DND-41 (cell line): ENCODE data around the gene TCIRG1.

Experiments used
- ATAC-seq: fragments of 200-7000 bp; cut with Tn5 transposase; 3 replicates; pipeline ENCODE4 v1.9.1; 2021; ENCODE audit warnings: low read depth; ENCODE audit not compliant: insufficient read depth
- DNase-seq: peaks from one replicate; pipeline ENCODE4 v3.0.0-alpha.2; 2020
- H2AFZ ChIP-seq: 2 replicates; pipeline ENCODE4 v1.6.0; 2012; ENCODE audit warnings: low read depth, low read length
- H3K27ac ChIP-seq: 2 replicates; pipeline ENCODE4 v1.5.1; 2012; ENCODE audit warnings: low read length, inconsistent platforms
- H3K27me3 ChIP-seq: fragments of 200-600 bp; sonication (generic); 2 replicates; pipeline ENCODE4 v1.6.0; 2012; ENCODE audit warnings: low read length, mild to moderate bottlenecking, inconsistent platforms; ENCODE audit not compliant: insufficient read depth, poor library complexity
- H3K36me3 ChIP-seq: 2 replicates; pipeline ENCODE4 v1.5.1; 2012; ENCODE audit warnings: low read length, inconsistent platforms; ENCODE audit not compliant: insufficient read depth
- H3K4me1 ChIP-seq: 2 replicates; pipeline ENCODE4 v1.5.1; 2012; ENCODE audit warnings: mild to moderate bottlenecking, low read length; ENCODE audit not compliant: insufficient read depth
- H3K4me2 ChIP-seq: 2 replicates; pipeline ENCODE4 v1.6.0; 2012; ENCODE audit warnings: mild to moderate bottlenecking, moderate library complexity, low read length, inconsistent platforms; ENCODE audit not compliant: insufficient read depth
- H3K4me3 ChIP-seq, 2 experiments: fragments of 200-600 bp in 1 of 2; shearing (Covaris generic) in 1 of 2; 2 replicates each; pipeline ENCODE4 v1.5.1; 2012 to 2016; ENCODE audit warnings: inconsistent platforms in 2 of 2, low read length in 2 of 2, mild to moderate bottlenecking in 2 of 2, low read depth in 1 of 2, moderate library complexity in 1 of 2
- H3K79me2 ChIP-seq: 2 replicates; pipeline ENCODE4 v1.6.0; 2012; ENCODE audit warnings: low read length, inconsistent platforms; ENCODE audit not compliant: insufficient read depth
- H3K9ac ChIP-seq: 2 replicates; pipeline ENCODE4 v1.6.0; 2012; ENCODE audit warnings: low read depth, mild to moderate bottlenecking, inconsistent platforms, low read length, moderate library complexity
- H3K9me3 ChIP-seq: 2 replicates; pipeline ENCODE4 v1.5.1; 2012; ENCODE audit warnings: low read length, moderate library complexity, mild to moderate bottlenecking, inconsistent platforms; ENCODE audit not compliant: insufficient read depth, severe bottlenecking
- H4K20me1 ChIP-seq: 2 replicates; pipeline ENCODE4 v1.6.0; 2012; ENCODE audit warnings: low read length; ENCODE audit not compliant: insufficient read depth
- CTCF ChIP-seq: IDR thresholded peaks from 2 replicates; pipeline ENCODE4 v1.5.1; 2012; ENCODE audit warnings: borderline replicate concordance, low read length, moderate library complexity, mild to moderate bottlenecking; ENCODE audit not compliant: poor library complexity, severe bottlenecking; ENCODE audit errors: extremely low read depth
- EZH2 ChIP-seq: IDR thresholded peaks from 3 replicates; pipeline ENCODE4 v1.6.1; 2012; ENCODE audit warnings: borderline replicate concordance, low read depth, mild to moderate bottlenecking, moderate library complexity, low read length, inconsistent platforms; ENCODE audit not compliant: severe bottlenecking

Gene TCIRG1

DNA sequence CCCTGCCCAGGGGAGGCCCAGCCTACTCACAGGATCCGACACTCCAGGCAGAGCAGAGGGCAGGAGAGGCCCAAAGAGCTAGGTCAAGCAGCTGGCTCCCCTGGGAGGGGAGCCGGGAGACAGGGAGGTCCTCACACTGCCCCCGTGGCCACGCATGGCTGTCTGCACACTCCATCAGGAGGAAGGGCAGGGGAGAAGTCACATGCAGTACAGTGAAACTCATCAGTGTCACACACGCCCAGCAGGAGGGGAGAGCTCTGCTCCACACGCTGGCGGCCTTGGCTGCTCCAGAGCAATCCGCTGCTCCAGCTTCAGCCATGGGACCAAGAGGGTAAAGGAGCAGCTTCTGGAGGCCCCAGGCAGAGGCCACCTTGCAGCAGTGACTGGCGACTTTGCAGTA lies 14.3 kb downstream of the TCIRG1 start:
- Histone ChIP-seq H3K27me3 (no peaks in the 10 kb centered on the region), H3K4me2 (no peak overlapping the region), H4K20me1 (0 out of 2 replicates have a peak, but pooled peaks cover 2% of the 10 kb centered on the region), H2AFZ (no peak overlapping the region), H3K36me3 (peaks cover 4% of the 10 kb centered on the region; the same call in 1 of the 2 replicates), H3K9ac (no peak overlapping the region), H3K4me1 (no peaks in the 10 kb centered on the region), H3K27ac (no peak overlapping the region), H3K79me2 (no peaks in the 10 kb centered on the region), H3K4me3 (no peak overlapping the region), H3K9me3 (no peaks in the 10 kb centered on the region)
- ATAC-seq (no peak), DNase-seq (no peak)
- no peak for TF ChIP-seq EZH2
- TF ChIP-seq CTCF = no peak

- no peak overlapping the region for H2AFZ ChIP-seq
- no peaks in the 10 kb centered on the region for H3K79me2 ChIP-seq
- no peaks in the 10 kb centered on the region for H3K4me1 ChIP-seq
- no peak overlapping the region for H3K4me3 ChIP-seq
- 0 out of 2 replicates have a peak, but pooled peaks cover 2% of the 10 kb centered on the region for H4K20me1 ChIP-seq
- no peak overlapping the region for H3K4me2 ChIP-seq
- H3K9ac ChIP-seq = no peak overlapping the region
- DNase-seq (no peak), ATAC-seq (no peak)
- peaks cover 7% of the 10 kb centered on the region; the same call in 1 of the 2 replicates for H3K36me3 ChIP-seq
- TF ChIP-seq EZH2 (no peak), CTCF (no peak)
- H3K27ac ChIP-seq = no peak overlapping the region
- H3K9me3 ChIP-seq = no peaks in the 10 kb centered on the region
- no peaks in the 10 kb centered on the region for H3K27me3 ChIP-seq
Measured at GRCh38 chr11:68053981-68054812, 15.4 kb downstream of the TCIRG1 start.

- H3K36me3 ChIP-seq = peaks cover 17% of the 10 kb centered on the region
- no peaks in the 10 kb centered on the region for H3K27me3 ChIP-seq
- H3K4me3 ChIP-seq = no peak overlapping the region
- H3K27ac ChIP-seq = no peak overlapping the region
- ATAC-seq (no peak), DNase-seq (no peak)
- no peak overlapping the region for H3K4me2 ChIP-seq
- TF ChIP-seq CTCF (no peak), EZH2 (no peak)
- H3K79me2 ChIP-seq = no peaks in the 10 kb centered on the region
- H3K9ac ChIP-seq = no peak overlapping the region
- no peaks in the 10 kb centered on the region for H3K4me1 ChIP-seq
- H4K20me1 ChIP-seq = 0 out of 2 replicates have a peak, but pooled peaks cover 2% of the 10 kb centered on the region
- no peaks in the 10 kb centered on the region for H3K9me3 ChIP-seq
- no peak overlapping the region for H2AFZ ChIP-seq
Measured at GRCh38 chr11:68056317-68057285, 17.8 kb downstream of the TCIRG1 start.
